Measurements from ENCODE around the gene PIH1D1. TPM values are rescaled to one million over a fixed set of nuclear protein-coding genes. Genes with fewer than 3 reads are reported as not detected.

PIH1D1 gene
- total and polyA plus RNA-seq, 2 of the 13 experiments (the other 11 are each of a cell fraction or from before 2014, with no cell fraction given) = 110 to 137 TPM

DNA sequence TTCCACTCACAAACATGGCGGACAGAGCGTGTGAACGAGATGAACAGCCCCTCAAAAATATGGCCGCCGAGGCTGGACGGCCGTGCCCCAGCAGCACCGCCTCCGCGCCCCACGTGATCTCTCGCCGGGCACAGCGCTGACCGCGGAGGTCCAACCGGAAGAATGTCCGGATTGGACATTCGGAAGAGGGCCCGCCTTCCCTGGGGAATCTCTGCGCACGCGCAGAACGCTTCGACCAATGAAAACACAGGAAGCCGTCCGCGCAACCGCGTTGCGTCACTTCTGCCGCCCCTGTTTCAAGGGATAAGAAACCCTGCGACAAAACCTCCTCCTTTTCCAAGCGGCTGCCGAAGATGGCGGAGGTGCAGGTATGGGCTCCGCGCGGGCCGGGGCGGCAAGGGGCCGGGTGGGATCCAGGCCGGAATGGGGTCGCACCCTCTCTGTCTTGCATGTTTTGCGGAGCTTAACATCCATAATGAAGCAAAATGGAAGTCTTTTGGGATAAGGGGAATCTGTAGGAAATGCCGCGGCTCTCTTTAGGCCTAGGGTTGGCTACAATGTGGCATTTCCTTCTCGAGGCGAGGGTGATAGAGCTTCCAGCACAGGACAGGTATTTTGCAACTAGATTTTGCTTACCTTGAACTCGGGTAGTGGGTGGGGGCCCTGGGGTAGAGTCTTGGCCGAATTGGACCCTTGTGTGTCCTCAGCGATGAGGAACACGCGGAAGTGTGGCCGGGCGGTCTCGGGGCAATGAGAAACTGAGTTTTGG, 35.8 kb upstream of the PIH1D1 start, which contains the start of gene RPL13A (continued):
- TF ChIP-seq SMARCE1 (IDR thresholded peaks at IDR 0.05; ENCODE audit: borderline replicate concordance) (no peak), SP2 (CRISPR knock-in tag; IDR thresholded peaks at IDR 0.05) (peak; percentile 93), ZNF598 (CRISPR knock-in tag; IDR thresholded peaks at IDR 0.05; ENCODE audit: borderline replicate concordance) (no peak), CHCHD3 (CRISPR knock-in tag; IDR thresholded peaks at IDR 0.05) (no peak), ZNF333 (CRISPR knock-in tag; IDR thresholded peaks at IDR 0.05; ENCODE audit: borderline replicate concordance) (peak; percentile 23; the same call in 1 of the 2 replicates), ZNF251 (CRISPR knock-in tag; IDR thresholded peaks at IDR 0.05) (no peak), HMGA1 (CRISPR knock-in tag; conservative IDR thresholded peaks at IDR 0.05) (no peak), NFE2L2 (IDR thresholded peaks at IDR 0.05; ENCODE audit: low read length) (no peak)
- TF ChIP-seq, protein P1, sequence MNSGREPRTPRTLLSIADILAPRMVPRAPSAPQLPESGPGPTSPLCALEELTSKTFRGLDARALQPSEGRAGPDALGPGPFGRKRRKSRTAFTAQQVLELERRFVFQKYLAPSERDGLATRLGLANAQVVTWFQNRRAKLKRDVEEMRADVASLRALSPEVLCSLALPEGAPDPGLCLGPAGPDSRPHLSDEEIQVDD (CRISPR knock-in tag; IDR thresholded peaks at IDR 0.05; ENCODE audit: borderline replicate concordance) = 0 out of 2 replicates have a peak, but pooled peaks have one; percentile 55
- TF ChIP-seq, protein P2, sequence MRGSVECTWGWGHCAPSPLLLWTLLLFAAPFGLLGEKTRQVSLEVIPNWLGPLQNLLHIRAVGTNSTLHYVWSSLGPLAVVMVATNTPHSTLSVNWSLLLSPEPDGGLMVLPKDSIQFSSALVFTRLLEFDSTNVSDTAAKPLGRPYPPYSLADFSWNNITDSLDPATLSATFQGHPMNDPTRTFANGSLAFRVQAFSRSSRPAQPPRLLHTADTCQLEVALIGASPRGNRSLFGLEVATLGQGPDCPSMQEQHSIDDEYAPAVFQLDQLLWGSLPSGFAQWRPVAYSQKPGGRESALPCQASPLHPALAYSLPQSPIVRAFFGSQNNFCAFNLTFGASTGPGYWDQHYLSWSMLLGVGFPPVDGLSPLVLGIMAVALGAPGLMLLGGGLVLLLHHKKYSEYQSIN (CRISPR knock-in tag; IDR thresholded peaks at IDR 0.05; ENCODE audit: borderline replicate concordance) = no peak
- TF ChIP-seq, protein P3, sequence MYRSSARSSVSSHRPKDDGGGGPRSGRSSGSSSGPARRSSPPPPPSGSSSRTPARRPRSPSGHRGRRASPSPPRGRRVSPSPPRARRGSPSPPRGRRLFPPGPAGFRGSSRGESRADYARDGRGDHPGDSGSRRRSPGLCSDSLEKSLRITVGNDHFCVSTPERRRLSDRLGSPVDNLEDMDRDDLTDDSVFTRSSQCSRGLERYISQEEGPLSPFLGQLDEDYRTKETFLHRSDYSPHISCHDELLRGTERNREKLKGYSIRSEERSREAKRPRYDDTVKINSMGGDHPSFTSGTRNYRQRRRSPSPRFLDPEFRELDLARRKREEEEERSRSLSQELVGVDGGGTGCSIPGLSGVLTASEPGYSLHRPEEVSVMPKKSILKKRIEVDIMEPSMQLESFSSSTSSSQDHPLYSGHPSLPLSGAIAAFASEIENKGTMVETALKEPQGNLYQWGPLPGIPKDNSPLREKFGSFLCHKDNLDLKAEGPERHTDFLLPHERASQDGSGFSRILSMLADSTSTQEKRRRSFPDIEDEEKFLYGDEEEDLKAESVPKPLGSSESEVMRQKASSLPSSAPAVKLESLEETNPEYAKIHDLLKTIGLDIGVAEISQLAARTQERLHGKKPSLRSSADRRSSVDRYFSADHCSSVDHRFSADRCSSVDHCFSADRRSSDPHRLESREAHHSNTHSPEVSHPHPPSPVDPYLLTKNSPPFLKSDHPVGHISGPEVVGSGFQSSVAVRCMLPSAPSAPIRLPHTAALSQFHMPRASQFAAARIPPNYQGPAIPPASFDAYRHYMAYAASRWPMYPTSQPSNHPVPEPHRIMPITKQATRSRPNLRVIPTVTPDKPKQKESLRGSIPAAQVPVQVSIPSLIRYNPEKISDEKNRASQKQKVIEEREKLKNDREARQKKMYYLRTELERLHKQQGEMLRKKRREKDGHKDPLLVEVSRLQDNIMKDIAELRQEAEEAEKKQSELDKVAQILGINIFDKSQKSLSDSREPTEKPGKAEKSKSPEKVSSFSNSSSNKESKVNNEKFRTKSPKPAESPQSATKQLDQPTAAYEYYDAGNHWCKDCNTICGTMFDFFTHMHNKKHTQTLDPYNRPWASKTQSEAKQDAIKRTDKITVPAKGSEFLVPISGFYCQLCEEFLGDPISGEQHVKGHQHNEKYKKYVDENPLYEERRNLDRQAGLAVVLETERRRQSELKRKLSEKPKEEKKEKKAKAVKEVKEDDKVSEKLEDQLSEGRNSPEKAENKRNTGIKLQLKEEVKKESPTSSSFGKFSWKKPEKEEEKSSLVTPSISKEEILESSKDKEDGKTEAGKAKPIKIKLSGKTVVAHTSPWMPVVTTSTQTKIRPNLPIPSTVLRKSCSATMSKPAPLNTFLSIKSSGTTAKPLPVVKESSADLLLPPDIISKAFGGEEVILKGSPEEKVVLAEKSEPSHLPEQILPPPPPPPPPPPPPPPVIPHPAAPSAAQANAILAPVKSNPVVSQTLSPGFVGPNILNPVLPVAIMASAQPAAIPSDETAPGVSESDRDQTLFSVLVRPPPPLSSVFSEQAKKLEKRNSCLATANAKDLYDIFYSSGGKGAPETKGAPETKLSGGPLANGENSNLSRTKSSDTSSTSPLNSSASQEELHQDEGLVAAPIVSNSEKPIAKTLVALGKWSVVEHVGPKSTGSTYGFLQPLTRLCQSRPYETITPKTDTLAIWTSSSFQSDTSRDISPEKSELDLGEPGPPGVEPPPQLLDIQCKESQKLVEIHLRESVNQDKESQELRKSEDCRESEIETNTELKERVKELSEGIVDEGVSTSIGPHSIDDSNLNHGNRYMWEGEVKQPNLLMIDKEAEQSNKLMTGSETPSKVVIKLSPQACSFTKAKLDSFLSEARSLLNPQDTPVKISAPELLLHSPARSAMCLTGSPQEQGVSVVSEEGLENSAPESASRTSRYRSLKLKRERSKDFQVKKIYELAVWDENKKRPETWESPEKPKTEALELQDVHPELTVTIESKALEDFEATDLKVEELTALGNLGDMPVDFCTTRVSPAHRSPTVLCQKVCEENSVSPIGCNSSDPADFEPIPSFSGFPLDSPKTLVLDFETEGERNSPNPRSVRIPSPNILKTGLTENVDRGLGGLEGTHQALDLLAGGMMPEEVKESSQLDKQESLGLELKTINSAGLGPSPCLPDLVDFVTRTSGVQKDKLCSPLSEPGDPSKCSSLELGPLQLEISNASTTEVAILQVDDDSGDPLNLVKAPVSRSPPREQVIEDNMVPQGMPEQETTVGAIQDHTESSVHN (CRISPR knock-in tag; IDR thresholded peaks at IDR 0.05) = no peak
- TF ChIP-seq, protein P4, sequence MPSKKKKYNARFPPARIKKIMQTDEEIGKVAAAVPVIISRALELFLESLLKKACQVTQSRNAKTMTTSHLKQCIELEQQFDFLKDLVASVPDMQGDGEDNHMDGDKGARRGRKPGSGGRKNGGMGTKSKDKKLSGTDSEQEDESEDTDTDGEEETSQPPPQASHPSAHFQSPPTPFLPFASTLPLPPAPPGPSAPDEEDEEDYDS (CRISPR knock-in tag; IDR thresholded peaks at IDR 0.05) = peak; percentile 100
- TF ChIP-seq, protein P5, sequence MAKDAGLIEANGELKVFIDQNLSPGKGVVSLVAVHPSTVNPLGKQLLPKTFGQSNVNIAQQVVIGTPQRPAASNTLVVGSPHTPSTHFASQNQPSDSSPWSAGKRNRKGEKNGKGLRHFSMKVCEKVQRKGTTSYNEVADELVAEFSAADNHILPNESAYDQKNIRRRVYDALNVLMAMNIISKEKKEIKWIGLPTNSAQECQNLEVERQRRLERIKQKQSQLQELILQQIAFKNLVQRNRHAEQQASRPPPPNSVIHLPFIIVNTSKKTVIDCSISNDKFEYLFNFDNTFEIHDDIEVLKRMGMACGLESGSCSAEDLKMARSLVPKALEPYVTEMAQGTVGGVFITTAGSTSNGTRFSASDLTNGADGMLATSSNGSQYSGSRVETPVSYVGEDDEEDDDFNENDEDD (CRISPR knock-in tag; IDR thresholded peaks at IDR 0.05; ENCODE audit: borderline replicate concordance) = peak; percentile 62; the same call in 1 of the 2 replicates
- TF ChIP-seq, protein P6, sequence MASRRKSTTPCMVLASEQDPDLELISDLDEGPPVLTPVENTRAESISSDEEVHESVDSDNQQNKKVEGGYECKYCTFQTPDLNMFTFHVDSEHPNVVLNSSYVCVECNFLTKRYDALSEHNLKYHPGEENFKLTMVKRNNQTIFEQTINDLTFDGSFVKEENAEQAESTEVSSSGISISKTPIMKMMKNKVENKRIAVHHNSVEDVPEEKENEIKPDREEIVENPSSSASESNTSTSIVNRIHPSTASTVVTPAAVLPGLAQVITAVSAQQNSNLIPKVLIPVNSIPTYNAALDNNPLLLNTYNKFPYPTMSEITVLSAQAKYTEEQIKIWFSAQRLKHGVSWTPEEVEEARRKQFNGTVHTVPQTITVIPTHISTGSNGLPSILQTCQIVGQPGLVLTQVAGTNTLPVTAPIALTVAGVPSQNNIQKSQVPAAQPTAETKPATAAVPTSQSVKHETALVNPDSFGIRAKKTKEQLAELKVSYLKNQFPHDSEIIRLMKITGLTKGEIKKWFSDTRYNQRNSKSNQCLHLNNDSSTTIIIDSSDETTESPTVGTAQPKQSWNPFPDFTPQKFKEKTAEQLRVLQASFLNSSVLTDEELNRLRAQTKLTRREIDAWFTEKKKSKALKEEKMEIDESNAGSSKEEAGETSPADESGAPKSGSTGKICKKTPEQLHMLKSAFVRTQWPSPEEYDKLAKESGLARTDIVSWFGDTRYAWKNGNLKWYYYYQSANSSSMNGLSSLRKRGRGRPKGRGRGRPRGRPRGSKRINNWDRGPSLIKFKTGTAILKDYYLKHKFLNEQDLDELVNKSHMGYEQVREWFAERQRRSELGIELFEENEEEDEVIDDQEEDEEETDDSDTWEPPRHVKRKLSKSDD (CRISPR knock-in tag; IDR thresholded peaks at IDR 0.05; ENCODE audit: low read depth) = peak; percentile 93
